ENCODE data around the gene DPH3. TPM values are rescaled to one million over a fixed set of nuclear protein-coding genes. Genes with fewer than 3 reads are reported as not detected.

Gene DPH3
- total RNA-seq, 2 donors from 2014 or later: 34.5 to 36.4 TPM

GRCh38 chr3:16286161-16286560, 21.4 kb upstream of the DPH3 start:
- no peaks in the 10 kb centered on the region for H3K27me3 ChIP-seq (ENCODE audit: control insufficient read depth, insufficient read depth, low read length, poor library complexity, severe bottlenecking)
- WGBS, 2 experiments (ENCODE audit: insufficient coverage in 1 of 2, insufficient read length in 1 of 2): 96 to 98% methylated on average over 3 of the region's 3 CpGs
- no peak for TF ChIP-seq CTCF (conservative IDR thresholded peaks at IDR 0.05)
- Mint-ChIP-seq H3K27me3 (ENCODE audit: insufficient read depth) (no peaks in the 10 kb centered on the region), H3K27ac (no peak overlapping the region), H3K36me3 (ENCODE audit: low read depth) (peaks cover 26% of the 10 kb centered on the region), H3K9me3 (no peaks in the 10 kb centered on the region), H3K4me1 (no peaks in the 10 kb centered on the region), H3K4me3 (no peak overlapping the region)
- H3K9me3 ChIP-seq (ENCODE audit: control insufficient read depth, low read length): no peaks in the 10 kb centered on the region
- DNase-seq: no peak
- H3K27ac ChIP-seq (ENCODE audit: low read depth, low read length): no peak overlapping the region
- H3K4me1 ChIP-seq (ENCODE audit: control insufficient read depth, insufficient read depth, low read length): no peaks in the 10 kb centered on the region
- no peak overlapping the region for H3K4me3 ChIP-seq (ENCODE audit: low read length)
- peaks cover 37% of the 10 kb centered on the region for H3K36me3 ChIP-seq (ENCODE audit: control insufficient read depth, insufficient read depth, low read length)
- no peak overlapping the region for H3K9ac ChIP-seq (ENCODE audit: extremely low read depth, low read length, poor library complexity, severe bottlenecking)

- Mint-ChIP-seq H3K4me1 (no peaks in the 10 kb centered on the region), H3K9me3 (no peaks in the 10 kb centered on the region), H3K4me3 (no peak overlapping the region), H3K27ac (no peak overlapping the region), H3K27me3 (ENCODE audit: insufficient read depth) (no peaks in the 10 kb centered on the region), H3K36me3 (ENCODE audit: low read depth) (peaks cover 24% of the 10 kb centered on the region)
- Histone ChIP-seq H3K4me3 (ENCODE audit: low read length) (no peak overlapping the region), H3K9ac (ENCODE audit: extremely low read depth, low read length, poor library complexity, severe bottlenecking) (no peak overlapping the region), H3K9me3 (ENCODE audit: control insufficient read depth, low read length) (no peaks in the 10 kb centered on the region), H3K27ac (ENCODE audit: low read depth, low read length) (no peak overlapping the region), H3K36me3 (ENCODE audit: control insufficient read depth, insufficient read depth, low read length) (peaks cover 47% of the 10 kb centered on the region), H3K27me3 (ENCODE audit: control insufficient read depth, insufficient read depth, low read length, poor library complexity, severe bottlenecking) (no peaks in the 10 kb centered on the region), H3K4me1 (ENCODE audit: control insufficient read depth, insufficient read depth, low read length) (no peaks in the 10 kb centered on the region)
- WGBS, 2 experiments (ENCODE audit: insufficient coverage in 1 of 2, insufficient read length in 1 of 2): 90 to 100% methylated on average over 1 of the region's 1 CpG
- DNase-seq: no peak
- TF ChIP-seq CTCF (conservative IDR thresholded peaks at IDR 0.05): no peak
Measured at GRCh38 chr3:16284633-16285032, 19.9 kb upstream of the DPH3 start.

- H3K4me3 Mint-ChIP-seq: no peak overlapping the region
- WGBS, 2 experiments (ENCODE audit: insufficient coverage in 1 of 2, insufficient read length in 1 of 2): 100% methylated on average over 2 of the region's 2 CpGs; no CpG with 5 or more reads in 1 of the 2 experiments
- Histone ChIP-seq H3K9me3 (ENCODE audit: control insufficient read depth, low read length) (no peaks in the 10 kb centered on the region), H3K27me3 (ENCODE audit: control insufficient read depth, insufficient read depth, low read length, poor library complexity, severe bottlenecking) (no peaks in the 10 kb centered on the region), H3K4me1 (ENCODE audit: control insufficient read depth, insufficient read depth, low read length) (no peaks in the 10 kb centered on the region), H3K9ac (ENCODE audit: extremely low read depth, low read length, poor library complexity, severe bottlenecking) (no peak overlapping the region), H3K4me3 (ENCODE audit: low read length) (no peak overlapping the region), H3K36me3 (ENCODE audit: control insufficient read depth, insufficient read depth, low read length) (peaks cover 49% of the 10 kb centered on the region), H3K27ac (ENCODE audit: low read depth, low read length) (no peak overlapping the region)
- H3K4me1 Mint-ChIP-seq: no peaks in the 10 kb centered on the region
- no peak for TF ChIP-seq CTCF (conservative IDR thresholded peaks at IDR 0.05)
- no peak for DNase-seq
- H3K27ac Mint-ChIP-seq: no peak overlapping the region
- no peaks in the 10 kb centered on the region for H3K27me3 Mint-ChIP-seq (ENCODE audit: insufficient read depth)
- H3K9me3 Mint-ChIP-seq: no peaks in the 10 kb centered on the region
- peaks cover 14% of the 10 kb centered on the region for H3K36me3 Mint-ChIP-seq (ENCODE audit: low read depth)
Measured at GRCh38 chr3:16280671-16281070, 15.9 kb upstream of the DPH3 start.

Data from endodermal cell (in vitro differentiated cells).